NOMO-1 treated with DMSO at 0.1 percent for 48 hours (cell line): ENCODE measurements around the gene TLCD1.

ENCODE experiments used
- DNase-seq: peaks from one replicate; lab custom pipeline; 2025; ENCODE audit not compliant: unreplicated experiment; lab: John Stamatoyannopoulos, UW

TLCD1 gene

GRCh38 chr17:28689011-28689410 lies 37.0 kb downstream of the TLCD1 start:
- DNase-seq = no peak

- DNase-seq = no peak
Measured at GRCh38 chr17:28688481-28688880, 37.6 kb downstream of the TLCD1 start.

GRCh38 chr17:28686296-28686695 lies 39.7 kb downstream of the TLCD1 start:
- no peak for DNase-seq

GRCh38 chr17:28685366-28685765 lies 40.7 kb downstream of the TLCD1 start:
- no peak for DNase-seq

- DNase-seq = no peak
Measured at GRCh38 chr17:28684963-28685362, 41.1 kb downstream of the TLCD1 start.

GRCh38 chr17:28682655-28683054 lies 43.4 kb downstream of the TLCD1 start:
- DNase-seq = no peak

GRCh38 chr17:28675980-28676379 lies 50.1 kb downstream of the TLCD1 start:
- no peak for DNase-seq

- no peak for DNase-seq
Measured at GRCh38 chr17:28675490-28675889, 50.5 kb downstream of the TLCD1 start.
